K562 (cell line): ENCODE results near the gene SHISA6.

ENCODE experiments used
- CEBPB ChIP-seq: fragments of 450-650 bp; IDR thresholded peaks from 2 replicates; pipeline ENCODE4 v1.6.1; 2016; ENCODE audit warnings: missing genetic modification characterization, missing compliant biosample characterization
- CTCF ChIP-seq, 3 experiments: IDR thresholded peaks in 2 of 3; conservative IDR thresholded peaks in 1 of 3; 2 replicates each; pipeline ENCODE4 v1.5.1; 2011 to 2012; ENCODE audit warnings: low read length in 3 of 3, mild to moderate bottlenecking in 3 of 3, control low read depth in 2 of 3, improper control_type of control experiment in 1 of 3, inconsistent platforms in 1 of 3, low read depth in 1 of 3, mixed read lengths in 1 of 3, moderate library complexity in 1 of 3; ENCODE audit not compliant: insufficient read depth in 2 of 3
- GATA2 ChIP-seq: sonication (generic); formaldehyde crosslinking; IDR thresholded peaks from 2 replicates; pipeline ENCODE4 v1.4.0; 2020; ENCODE audit warnings: mild to moderate bottlenecking, missing genetic modification reagents
- HDAC3 ChIP-seq: fragments of 450-650 bp; IDR thresholded peaks from 2 replicates; pipeline ENCODE4 v1.6.1; 2018; ENCODE audit warnings: borderline replicate concordance, mild to moderate bottlenecking, moderate library complexity; ENCODE audit not compliant: partially characterized antibody
- JUN ChIP-seq, 2 experiments: sonication (generic) in 1 of 2; formaldehyde crosslinking in 1 of 2; IDR thresholded peaks; 2 replicates each; pipeline versions ENCODE4 v1.6.1 to v1.8.0; 2012 to 2022; ENCODE audit warnings: borderline replicate concordance in 2 of 2, mild to moderate bottlenecking in 2 of 2, improper control_type of control experiment in 1 of 2, low read depth in 1 of 2, low read length in 1 of 2, missing genetic modification reagents in 1 of 2
- KAT7 ChIP-seq: sonication (generic); formaldehyde crosslinking; IDR thresholded peaks from 2 replicates; pipeline ENCODE4 v1.8.0; 2022; ENCODE audit warnings: missing genetic modification reagents, mild to moderate bottlenecking, borderline replicate concordance
- KLF13 ChIP-seq: fragments of 450-650 bp; IDR thresholded peaks from 2 replicates; pipeline ENCODE4 v1.6.1; 2016; ENCODE audit warnings: missing genetic modification characterization, low read depth, mild to moderate bottlenecking, missing compliant biosample characterization, moderate library complexity, borderline replicate concordance
- MED1 ChIP-seq: sonication (generic); formaldehyde crosslinking; IDR thresholded peaks from 2 replicates; pipeline ENCODE4 v1.8.1; 2023; ENCODE audit warnings: missing genetic modification reagents, borderline replicate concordance
- NR0B1 ChIP-seq: fragments of 450-650 bp; IDR thresholded peaks from one replicate; pipeline ENCODE4 v1.6.1; 2018; ENCODE audit warnings: mild to moderate bottlenecking, moderate library complexity; ENCODE audit not compliant: partially characterized antibody
- POLR2A ChIP-seq: fragments of 450-650 bp; conservative IDR thresholded peaks from 2 replicates; pipeline ENCODE4 v1.6.1; 2016
- TSHZ1 ChIP-seq: fragments of 250-450 bp; sonication (Bioruptor Pico); IDR thresholded peaks from 2 replicates; pipeline ENCODE4 v1.4.0; 2020; ENCODE audit warnings: mild to moderate bottlenecking, moderate library complexity
- ZKSCAN1 ChIP-seq: fragments of 150-350 bp; IDR thresholded peaks from 2 replicates; pipeline ENCODE4 v1.6.1; 2016; ENCODE audit warnings: low read depth, low read length
- ZNF274 ChIP-seq: IDR thresholded peaks from 2 replicates; pipeline ENCODE4 v1.6.1; 2011; ENCODE audit warnings: low read depth, mild to moderate bottlenecking, low read length, moderate library complexity, borderline replicate concordance
- ZNF407 ChIP-seq: fragments of 450-650 bp; IDR thresholded peaks from 2 replicates; pipeline ENCODE4 v1.6.1; 2016; ENCODE audit warnings: low read depth

- TF ChIP-seq KAT7 (CRISPR knock-in tag) (no peak), NR0B1 (no peak), CEBPB (tag) (no peak), ZKSCAN1 (no peak), HDAC3 (no peak), ZNF274 (no peak), KLF13 (tag) (no peak), POLR2A (no peak), TSHZ1 (CRISPR knock-in tag) (no peak), ZNF407 (no peak), JUN (IDR thresholded peaks at IDR 0.05; ENCODE audit: borderline replicate concordance, low read depth, low read length) (no peak), JUN (CRISPR knock-in tag; IDR thresholded peaks at IDR 0.05; ENCODE audit: borderline replicate concordance) (no peak), MED1 (CRISPR knock-in tag) (no peak), GATA2 (CRISPR knock-in tag) (no peak), CTCF (IDR thresholded peaks at IDR 0.05 in 2 of 3, conservative IDR thresholded peaks at IDR 0.05 in 1 of 3; ENCODE audit: insufficient read depth in 2 of 3, low read depth in 1 of 3, low read length in 3 of 3) (no peak)
Observed at GRCh38 chr17:11554042-11554441, 313.0 kb downstream of the SHISA6 start.
